ENCODE measurements around the gene MAP1LC3B. TPM values are rescaled to one million over a fixed set of nuclear protein-coding genes. Genes with fewer than 3 reads are reported as not detected.

MAP1LC3B gene
- total RNA-seq, 4 donors from 2014 or later, result 26.3 to 79.7 (median 58.0) TPM

DNA sequence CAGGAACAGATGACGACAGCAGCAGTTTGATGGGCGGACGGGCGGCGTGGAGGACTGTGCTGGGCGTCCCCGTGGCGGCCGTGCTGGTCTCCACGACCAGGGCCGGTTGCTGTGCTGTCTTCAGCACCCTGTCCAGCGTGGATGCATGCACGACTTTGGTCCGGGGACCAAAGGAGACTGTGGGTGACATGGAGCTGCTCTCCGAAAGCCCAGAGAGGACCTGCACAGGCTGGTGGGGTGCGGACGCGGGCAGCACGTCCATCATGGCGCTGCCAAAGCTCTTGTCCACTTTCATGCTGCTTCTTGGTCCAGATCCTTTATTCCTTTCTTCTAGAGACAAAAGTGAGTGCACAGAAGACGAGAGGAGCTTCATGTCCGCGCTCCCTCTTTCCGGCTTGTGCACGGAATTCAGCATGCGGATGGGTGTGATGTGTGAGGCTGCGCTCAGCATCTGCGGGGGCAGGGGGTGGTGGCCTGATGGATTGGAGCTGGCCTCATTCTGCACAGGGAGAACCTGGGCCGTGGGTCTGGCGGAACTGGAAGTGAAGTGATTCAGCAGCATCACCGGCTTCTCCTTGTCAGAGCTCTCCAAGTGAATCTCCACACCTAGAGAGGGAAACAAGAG, 20.3 kb downstream of the MAP1LC3B start:
- intact Hi-C loops (cut with DNase I; ENCODE audit: low total_unique reads), result no loop called here
- Histone ChIP-seq H3K27me3 (no peaks in the 10 kb centered on the region), H3K4me3 (no peak overlapping the region), H3K9me3 (no peaks in the 10 kb centered on the region), H3K36me3 (no peaks in the 10 kb centered on the region), H3K4me1 (no peaks in the 10 kb centered on the region), H3K27ac (no peak overlapping the region)
- TF ChIP-seq, protein P1, sequence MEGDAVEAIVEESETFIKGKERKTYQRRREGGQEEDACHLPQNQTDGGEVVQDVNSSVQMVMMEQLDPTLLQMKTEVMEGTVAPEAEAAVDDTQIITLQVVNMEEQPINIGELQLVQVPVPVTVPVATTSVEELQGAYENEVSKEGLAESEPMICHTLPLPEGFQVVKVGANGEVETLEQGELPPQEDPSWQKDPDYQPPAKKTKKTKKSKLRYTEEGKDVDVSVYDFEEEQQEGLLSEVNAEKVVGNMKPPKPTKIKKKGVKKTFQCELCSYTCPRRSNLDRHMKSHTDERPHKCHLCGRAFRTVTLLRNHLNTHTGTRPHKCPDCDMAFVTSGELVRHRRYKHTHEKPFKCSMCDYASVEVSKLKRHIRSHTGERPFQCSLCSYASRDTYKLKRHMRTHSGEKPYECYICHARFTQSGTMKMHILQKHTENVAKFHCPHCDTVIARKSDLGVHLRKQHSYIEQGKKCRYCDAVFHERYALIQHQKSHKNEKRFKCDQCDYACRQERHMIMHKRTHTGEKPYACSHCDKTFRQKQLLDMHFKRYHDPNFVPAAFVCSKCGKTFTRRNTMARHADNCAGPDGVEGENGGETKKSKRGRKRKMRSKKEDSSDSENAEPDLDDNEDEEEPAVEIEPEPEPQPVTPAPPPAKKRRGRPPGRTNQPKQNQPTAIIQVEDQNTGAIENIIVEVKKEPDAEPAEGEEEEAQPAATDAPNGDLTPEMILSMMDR (IDR thresholded peaks at IDR 0.05), result no peak
- TF ChIP-seq POLR2A (IDR thresholded peaks at IDR 0.05), result no peak
- DNase-seq, result no peak

DNA sequence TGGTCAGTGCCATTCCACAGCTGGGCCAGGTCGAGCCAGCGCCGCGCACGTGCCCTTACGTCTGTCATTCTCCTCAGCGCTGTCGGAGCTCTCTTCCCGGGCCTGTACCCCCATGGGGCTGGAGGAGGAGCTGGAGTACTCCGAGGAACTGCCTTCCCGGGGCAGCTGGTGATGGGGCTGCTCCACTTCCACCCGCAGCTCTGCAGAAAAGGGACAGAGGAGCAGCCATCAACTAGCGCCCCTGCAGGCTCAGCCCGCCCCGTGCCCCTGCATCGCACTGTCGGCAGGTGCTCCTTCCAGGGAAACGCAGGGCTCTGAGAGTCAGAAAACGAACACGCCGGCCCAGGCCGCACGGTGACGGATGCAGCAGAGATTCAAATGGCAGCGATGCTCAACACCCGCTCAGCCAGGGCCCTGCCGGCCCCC, 20.9 kb downstream of the MAP1LC3B start:
- no peaks in the 10 kb centered on the region for H3K9me3 ChIP-seq
- TF ChIP-seq, protein P1 (IDR thresholded peaks at IDR 0.05), result no peak
- H3K36me3 ChIP-seq, result no peaks in the 10 kb centered on the region
- DNase-seq, result no peak
- H3K27ac ChIP-seq, result no peak overlapping the region
- intact Hi-C loops (cut with DNase I; ENCODE audit: low total_unique reads), result no loop called here
- H3K4me1 ChIP-seq, result no peaks in the 10 kb centered on the region
- no peaks in the 10 kb centered on the region for H3K27me3 ChIP-seq
- no peak overlapping the region for H3K4me3 ChIP-seq

DNA sequence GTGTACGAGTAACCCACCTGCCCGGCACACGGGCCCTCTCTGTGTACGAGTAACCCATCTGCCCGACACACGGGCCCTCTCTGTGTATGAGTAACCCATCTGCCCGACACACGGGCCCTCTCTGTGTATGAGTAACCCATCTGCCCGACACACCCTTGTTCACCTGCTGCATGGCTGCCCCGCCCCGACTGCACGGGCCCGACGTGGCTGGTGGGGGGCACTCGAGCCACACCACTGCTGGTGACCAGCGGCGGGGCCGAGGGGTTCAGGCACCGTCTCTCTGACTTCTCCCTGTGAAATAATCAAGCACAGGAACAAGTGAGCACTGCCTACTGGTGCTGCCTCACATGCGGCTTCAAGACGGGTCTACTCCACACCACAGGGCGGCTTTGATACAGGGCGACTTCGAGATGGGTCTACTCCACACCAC, 22.1 kb downstream of the MAP1LC3B start:
- H3K27me3 ChIP-seq, result no peaks in the 10 kb centered on the region
- no peak for TF ChIP-seq POLR2A (IDR thresholded peaks at IDR 0.05)
- TF ChIP-seq, protein P1 (IDR thresholded peaks at IDR 0.05), result no peak
- no peak for DNase-seq
- H3K4me3 ChIP-seq, result no peak overlapping the region
- intact Hi-C loops (cut with DNase I; ENCODE audit: low total_unique reads), result no loop called here
- no peaks in the 10 kb centered on the region for H3K36me3 ChIP-seq
- no peaks in the 10 kb centered on the region for H3K4me1 ChIP-seq
- H3K9me3 ChIP-seq, result no peaks in the 10 kb centered on the region
- no peak overlapping the region for H3K27ac ChIP-seq

DNA sequence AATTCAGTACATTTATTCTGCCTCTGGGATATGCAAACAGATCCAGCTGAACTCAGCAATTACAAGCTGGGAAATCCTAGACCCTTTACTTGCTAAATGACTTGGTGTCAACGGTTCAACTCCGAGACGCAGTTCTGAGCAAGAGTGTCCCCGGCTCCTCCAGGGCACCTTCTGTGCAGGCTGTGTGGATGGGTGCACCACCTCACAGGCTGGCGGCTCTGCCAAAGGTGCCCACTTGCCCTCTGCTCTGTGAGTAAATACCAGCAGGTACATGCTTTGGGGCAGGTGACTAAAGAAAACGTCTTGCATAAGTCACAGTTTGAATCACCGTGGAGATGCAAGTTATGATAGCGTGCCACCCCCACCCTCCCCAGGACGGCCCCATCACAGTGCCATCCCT, 23.3 kb downstream of the MAP1LC3B start:
- H3K27me3 ChIP-seq, result no peaks in the 10 kb centered on the region
- no peaks in the 10 kb centered on the region for H3K9me3 ChIP-seq
- no peaks in the 10 kb centered on the region for H3K36me3 ChIP-seq
- TF ChIP-seq, protein P1 (IDR thresholded peaks at IDR 0.05), result no peak
- no peak for TF ChIP-seq POLR2A (IDR thresholded peaks at IDR 0.05)
- no peak overlapping the region for H3K4me3 ChIP-seq
- no peaks in the 10 kb centered on the region for H3K4me1 ChIP-seq
- no peak overlapping the region for H3K27ac ChIP-seq
- intact Hi-C loops (cut with DNase I; ENCODE audit: low total_unique reads), result loop anchor here (5.0 kb wide), 2 partner anchors 127 to 222 kb away; no protein-coding TSS in a partner anchor
- DNase-seq, result no peak

DNA sequence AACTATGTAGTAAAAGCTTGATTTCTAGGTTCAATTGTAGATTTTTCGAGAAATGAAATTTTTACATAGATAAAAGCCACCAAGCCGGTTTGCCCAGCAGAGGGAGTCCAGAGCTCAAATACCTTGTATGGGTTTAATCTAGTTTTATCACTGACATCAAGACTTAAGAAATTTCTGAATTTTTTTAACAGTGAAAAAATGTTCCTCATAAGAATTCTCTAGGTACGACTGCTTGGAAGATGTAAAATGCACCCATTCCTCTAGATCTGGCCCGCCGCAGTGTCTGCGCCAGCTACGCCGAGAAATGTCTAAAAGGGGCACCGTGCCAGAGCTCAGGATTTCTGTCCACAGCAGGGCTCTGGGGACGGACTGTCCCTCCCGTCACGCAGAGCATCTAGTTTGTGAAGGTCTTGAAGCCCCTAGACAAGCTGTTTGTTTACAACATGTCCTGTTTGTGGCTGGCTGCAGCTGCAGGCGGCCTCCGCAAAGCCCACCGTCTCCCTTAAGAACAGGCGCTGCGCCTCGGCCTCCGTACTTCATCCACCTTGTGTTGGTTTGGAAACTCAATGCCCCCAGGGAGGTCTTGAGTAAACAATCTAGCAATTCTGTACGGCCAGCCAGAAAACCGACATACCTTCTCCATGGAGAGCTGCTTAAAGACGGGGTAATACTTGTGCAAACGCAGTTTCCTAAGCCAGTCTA, 24.8 kb downstream of the MAP1LC3B start:
- Histone ChIP-seq H3K27ac (no peak overlapping the region), H3K27me3 (no peaks in the 10 kb centered on the region), H3K4me3 (no peak overlapping the region), H3K4me1 (no peaks in the 10 kb centered on the region), H3K36me3 (no peaks in the 10 kb centered on the region), H3K9me3 (no peaks in the 10 kb centered on the region)
- TF ChIP-seq POLR2A (IDR thresholded peaks at IDR 0.05), result no peak
- TF ChIP-seq, protein P1 (IDR thresholded peaks at IDR 0.05), result peak; percentile 57 to 71 (median 64)
- DNase-seq, result peak; percentile 47 to 56
- intact Hi-C loops (cut with DNase I; ENCODE audit: low total_unique reads), result loop anchor here (5.0 kb wide), 2 partner anchors 125 to 220 kb away; no protein-coding TSS in a partner anchor

Measured in uterus (tissue), 4 donors.